GM21825 (cell line): ENCODE results near the gene INTS1.

Source experiments
- ATAC-seq: cut with Tn5 transposase; IDR thresholded peaks from one replicate; pipeline ENCODE4 v1.9.1; 2021; ENCODE audit warnings: mild to moderate bottlenecking, moderate library complexity; ENCODE audit not compliant: unreplicated experiment

The INTS1 gene, protein sequence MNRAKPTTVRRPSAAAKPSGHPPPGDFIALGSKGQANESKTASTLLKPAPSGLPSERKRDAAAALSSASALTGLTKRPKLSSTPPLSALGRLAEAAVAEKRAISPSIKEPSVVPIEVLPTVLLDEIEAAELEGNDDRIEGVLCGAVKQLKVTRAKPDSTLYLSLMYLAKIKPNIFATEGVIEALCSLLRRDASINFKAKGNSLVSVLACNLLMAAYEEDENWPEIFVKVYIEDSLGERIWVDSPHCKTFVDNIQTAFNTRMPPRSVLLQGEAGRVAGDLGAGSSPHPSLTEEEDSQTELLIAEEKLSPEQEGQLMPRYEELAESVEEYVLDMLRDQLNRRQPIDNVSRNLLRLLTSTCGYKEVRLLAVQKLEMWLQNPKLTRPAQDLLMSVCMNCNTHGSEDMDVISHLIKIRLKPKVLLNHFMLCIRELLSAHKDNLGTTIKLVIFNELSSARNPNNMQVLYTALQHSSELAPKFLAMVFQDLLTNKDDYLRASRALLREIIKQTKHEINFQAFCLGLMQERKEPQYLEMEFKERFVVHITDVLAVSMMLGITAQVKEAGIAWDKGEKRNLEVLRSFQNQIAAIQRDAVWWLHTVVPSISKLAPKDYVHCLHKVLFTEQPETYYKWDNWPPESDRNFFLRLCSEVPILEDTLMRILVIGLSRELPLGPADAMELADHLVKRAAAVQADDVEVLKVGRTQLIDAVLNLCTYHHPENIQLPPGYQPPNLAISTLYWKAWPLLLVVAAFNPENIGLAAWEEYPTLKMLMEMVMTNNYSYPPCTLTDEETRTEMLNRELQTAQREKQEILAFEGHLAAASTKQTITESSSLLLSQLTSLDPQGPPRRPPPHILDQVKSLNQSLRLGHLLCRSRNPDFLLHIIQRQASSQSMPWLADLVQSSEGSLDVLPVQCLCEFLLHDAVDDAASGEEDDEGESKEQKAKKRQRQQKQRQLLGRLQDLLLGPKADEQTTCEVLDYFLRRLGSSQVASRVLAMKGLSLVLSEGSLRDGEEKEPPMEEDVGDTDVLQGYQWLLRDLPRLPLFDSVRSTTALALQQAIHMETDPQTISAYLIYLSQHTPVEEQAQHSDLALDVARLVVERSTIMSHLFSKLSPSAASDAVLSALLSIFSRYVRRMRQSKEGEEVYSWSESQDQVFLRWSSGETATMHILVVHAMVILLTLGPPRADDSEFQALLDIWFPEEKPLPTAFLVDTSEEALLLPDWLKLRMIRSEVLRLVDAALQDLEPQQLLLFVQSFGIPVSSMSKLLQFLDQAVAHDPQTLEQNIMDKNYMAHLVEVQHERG (N-terminal part only)

DNA sequence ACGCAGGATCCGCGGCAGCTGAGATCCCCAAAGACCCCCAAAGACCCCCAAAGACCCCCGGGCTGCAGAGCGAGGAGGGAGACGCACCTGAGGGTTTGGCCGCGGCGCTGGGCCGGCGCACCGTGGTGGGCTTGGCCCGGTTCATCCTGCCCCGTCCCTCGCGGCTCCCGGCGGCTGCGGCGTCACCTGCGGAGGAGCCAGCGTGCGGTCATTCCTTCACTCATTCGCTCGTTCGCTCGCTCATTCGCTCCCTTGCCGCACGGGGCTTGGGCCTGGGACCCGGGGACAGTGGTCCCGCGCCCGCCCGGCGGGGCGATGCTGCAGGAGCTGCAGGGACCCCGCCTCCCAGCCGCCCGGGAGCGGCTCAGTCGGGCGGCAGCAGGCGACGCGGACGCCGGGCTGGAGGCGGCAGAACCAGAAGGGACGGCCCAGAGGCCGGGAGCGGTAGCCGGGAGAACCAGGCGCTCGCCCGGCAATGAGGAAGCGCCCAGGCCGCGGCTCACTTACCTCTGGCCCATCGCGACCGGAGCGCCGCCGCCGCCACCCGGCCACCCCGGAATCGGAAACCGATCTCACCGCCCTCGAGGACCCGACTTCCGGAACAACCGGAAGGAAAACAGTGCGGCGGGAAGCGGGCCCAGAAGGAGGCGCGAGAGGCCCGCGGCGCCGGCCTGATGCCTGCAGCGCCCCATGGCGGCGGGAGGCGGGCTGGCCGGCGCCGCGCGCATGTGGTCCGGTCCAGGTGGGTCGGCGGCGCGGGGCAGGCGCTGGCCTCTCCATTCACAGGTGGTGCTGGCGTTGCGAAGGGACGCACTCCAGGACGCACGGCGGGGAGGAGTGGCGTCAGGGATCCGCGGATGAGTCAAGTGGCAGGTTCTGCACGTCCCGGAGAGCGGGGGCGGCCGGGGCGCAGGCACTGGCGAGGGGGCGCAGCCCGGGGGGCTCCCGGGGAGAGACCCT lies at the start of gene INTS1:
INTS1 (minus strand) TSS at position 574 of the 960 bp plus-strand sequence; CDS start at position 145, 429 bp downstream.
- peak; percentile 81 for ATAC-seq

DNA sequence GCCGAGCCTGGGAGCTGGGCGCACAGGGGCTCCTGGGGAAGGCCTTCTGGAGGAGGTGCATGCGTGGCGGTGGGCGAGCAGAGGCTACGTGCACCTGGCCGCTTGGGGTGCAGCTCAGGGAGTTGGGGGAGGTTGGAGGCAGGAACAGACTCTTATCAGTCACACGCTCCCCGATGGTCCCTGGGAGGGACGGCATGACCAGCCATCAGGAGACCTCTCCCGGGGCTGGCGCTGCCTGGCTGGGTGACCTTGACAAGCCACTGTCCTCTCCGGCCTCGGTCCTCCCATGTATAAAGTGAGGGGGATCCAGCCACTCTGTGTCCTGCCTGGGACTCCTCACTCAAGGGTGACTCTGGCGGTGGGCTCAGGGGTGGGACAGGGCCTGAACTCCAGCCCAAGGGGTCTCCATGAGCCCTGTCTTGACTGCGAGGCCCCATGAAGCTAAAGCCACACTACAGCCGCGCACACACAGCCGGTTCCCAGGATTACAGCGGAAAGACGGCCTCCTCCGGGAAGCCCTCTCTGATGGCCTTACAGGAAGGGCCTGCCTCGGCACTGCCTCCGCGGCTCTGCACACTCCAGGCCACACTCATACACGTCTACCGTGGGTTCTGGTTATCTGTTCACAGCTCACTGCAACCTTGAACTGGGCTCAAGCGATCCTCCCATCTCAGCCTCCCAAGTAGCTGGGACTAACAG lies 49.5 kb upstream of the INTS1 start:
- ATAC-seq, result no peak

DNA sequence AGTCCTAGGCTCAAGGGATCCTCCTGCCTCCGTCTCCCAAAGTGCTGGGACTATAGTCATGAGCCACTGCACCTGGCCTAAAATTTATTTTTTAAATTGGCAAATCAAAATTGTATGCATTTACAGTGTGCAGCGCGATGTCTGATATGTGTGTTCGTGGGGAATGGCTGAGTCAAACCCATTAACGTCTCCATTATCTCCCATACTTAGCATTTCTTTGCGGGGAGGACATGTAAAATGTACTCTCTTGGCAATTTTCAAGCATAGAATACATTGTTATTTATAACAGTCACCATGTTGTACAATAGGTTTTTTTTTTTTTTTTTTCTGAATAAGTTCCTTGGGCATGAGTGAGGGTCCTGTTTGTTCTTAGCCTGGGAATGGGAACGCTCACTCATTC lies 48.0 kb upstream of the INTS1 start:
- no peak for ATAC-seq

DNA sequence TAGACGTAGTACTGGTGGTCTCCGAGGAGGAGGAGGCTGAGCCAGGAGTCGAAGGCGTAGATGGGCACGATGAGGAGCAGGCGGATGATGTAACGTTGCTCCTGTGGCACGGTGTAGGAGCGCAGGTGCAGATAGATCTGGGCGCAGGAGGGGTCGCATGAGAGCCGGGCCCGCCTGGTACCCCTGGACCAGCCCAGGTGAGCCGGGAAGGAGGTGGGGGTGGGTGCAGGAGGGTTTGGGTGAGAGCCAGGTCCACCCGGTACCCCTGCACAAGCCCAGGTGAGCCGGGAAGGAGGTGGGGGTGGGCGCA lies 46.6 kb upstream of the INTS1 start:
- ATAC-seq, result no peak

DNA sequence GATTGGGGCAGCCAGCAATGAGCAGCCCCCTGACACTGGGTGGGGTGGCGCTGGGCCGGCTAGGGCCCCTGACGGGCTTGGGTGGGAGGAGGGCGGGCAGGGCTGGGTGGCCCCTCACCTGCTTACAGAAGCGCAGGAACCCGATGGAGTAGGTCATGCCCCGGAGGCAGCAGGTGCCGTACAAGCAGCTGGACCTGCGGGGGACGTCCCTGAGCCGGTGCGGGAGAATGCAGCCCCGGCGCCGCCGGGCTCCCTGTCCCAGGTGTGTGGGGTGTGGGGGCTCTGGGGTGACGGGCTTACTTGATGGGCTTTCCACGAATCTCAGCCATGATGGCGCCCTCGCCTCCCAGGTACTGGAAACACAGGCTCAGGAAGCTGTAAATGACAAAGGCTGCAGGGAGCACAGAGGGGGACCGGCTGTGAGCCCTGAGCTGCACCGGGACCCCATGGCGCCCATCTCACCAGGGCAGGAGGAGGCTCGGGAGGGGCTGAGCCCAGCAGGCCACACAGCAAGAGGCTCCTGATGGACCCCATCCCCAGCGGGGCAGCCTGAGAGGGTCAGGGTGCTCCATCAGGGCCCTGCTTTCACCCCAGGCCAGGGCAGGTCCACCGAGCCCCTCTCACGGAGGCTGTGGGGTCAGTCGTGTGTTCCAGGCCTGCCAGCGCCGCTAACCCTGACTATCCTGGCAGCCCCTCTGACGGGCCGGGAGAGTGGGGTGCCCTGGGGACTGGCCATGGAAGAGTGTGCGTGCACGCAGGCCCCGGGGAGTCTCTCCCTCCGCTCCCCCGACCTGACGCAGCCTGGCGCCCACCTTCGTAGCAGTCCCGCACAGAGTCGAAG lies 46.0 kb upstream of the INTS1 start:
- no peak for ATAC-seq

DNA sequence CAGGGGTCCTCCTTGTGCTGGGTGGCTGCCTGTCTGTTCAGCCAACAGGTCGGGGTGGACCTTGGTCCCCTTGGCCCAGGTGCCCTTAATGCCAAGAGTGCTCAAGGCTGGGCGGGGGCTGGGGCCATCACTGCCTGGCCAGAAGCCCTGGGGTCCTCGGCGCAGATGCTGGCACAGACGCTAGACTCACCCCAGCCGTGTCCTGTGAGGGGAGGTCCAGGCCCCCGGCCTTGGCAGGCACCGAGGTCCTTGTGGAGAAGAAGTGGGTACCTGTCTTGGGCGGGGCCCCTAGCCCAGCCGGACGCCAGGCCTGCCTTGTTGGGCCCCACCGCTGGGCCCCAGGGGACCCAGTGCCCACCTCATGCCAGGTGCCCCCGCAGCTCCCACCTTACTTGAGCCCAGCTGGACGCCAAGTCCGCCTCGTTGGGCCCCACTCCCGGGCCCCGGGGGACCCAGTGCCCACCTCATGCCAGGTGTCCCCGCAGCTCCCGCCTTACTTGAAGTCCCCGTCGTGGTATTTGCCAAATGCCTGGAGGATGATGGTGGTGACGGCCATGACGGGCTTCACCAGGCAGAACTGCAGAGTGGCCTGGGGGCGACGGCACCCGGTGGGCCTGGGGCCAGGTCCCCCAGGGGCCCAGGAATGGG lies 45.3 kb upstream of the INTS1 start:
- no peak for ATAC-seq

DNA sequence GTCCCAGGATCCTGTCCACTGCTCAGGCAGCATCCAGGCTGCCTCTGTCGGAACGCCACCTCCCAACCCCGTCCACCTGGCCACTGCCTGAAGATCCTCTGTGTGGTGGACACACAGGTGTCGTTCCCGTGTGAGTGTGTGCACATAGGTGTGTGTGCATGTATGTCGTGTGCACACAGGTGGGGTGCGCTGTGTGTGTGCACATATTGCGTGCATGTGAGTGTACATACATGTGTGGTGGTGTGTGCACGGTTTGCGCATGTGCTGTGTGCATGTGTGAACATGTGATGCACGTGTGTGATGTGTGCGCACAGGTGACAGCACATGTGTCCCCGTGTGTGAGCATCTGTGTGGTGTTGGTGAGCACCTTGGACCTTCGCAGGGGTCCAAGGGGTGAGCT lies 44.8 kb upstream of the INTS1 start:
- ATAC-seq, result no peak

DNA sequence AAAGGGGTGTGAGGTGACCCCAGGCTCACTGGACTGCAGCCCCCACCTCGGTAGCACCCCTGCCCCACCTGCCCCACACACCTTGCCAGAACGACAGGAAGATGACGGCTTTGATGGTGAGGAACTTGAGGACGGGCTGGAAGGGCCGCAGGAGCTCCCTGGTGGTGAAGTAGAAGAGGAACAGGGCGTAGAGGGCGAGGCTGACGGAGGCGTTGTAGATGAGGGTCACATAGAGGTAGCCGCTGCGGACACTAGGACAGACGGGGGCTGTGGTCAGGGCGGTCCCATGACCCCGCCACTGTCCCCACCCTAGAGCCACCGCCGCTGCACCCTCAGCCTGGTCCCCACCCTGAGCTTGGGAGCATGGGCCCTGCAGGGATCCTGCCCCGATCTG lies 44.2 kb upstream of the INTS1 start:
- no peak for ATAC-seq

DNA sequence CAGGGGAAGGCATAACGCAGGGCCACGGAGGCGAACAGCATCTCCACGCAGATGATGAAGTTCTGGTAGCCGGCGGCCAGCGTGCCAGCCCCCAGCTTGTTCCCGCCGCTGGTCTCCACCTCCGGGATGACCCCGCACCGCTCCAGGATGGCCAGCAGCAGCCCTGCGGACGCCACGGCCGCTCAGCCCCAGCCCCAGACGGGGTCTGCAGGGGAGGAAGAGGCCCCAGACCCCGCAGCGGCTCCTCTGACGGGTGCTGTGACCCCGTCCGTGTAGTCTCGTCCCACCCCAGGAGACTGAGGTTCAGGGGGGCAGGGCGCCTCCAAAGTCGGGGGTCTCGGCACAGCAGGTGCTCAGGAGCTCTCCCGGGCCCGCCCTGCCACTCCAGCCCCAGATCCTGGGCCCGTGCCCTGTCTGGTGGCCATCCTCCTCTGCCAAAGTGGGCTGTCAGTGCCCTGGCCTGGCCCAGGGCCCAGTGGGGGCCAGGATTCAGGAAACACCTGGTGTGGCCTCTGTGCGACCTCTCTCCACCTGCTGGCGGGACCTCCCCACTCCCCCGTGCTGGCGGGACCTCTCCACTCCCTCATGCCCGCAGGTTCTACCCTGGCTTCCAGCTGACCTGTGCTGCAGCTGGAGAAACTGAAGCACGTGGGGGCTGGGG lies 43.7 kb upstream of the INTS1 start:
- no peak for ATAC-seq

DNA sequence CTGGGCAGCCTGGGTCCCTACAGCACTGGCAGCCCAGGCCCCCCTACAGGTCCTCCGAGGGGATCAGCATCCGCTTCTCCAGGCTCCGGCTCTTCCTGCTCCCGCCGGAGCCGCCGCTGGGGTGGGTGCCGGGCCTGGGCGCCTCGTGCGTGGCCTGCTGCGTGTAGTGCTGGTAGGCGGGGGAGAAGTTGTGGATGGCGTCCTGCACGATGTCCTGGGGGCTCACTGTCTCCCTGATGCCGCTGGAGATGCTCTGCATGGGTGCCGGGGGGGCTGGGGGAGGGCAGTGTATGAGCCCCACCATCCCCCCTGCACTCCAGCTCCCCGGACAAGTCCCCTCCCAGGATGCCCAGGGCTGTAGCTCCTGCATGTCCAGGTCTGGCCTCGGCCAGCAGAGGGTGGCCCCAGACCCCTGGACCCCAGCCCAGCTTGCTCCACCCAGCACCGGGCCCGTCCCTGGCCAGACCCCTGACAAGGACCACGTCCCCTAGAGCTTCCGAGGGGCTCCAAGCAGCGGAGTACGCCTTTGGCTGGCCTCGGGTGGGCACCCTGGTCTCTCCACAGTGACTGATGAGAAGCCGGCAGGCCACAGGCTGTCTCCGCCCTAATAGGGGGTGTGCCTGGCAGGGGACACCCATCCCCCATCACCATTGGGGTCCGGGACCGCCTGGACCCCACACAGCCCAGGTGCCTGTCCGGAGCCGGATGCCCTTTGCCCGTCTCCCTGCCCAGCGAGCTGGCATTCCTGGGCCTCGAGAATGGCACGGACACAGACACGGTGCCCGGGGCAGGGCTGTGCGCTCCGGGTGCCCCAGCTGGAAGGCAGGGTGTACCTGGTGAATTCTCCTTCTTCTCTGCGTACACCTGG lies 43.0 kb upstream of the INTS1 start:
- ATAC-seq, result no peak

DNA sequence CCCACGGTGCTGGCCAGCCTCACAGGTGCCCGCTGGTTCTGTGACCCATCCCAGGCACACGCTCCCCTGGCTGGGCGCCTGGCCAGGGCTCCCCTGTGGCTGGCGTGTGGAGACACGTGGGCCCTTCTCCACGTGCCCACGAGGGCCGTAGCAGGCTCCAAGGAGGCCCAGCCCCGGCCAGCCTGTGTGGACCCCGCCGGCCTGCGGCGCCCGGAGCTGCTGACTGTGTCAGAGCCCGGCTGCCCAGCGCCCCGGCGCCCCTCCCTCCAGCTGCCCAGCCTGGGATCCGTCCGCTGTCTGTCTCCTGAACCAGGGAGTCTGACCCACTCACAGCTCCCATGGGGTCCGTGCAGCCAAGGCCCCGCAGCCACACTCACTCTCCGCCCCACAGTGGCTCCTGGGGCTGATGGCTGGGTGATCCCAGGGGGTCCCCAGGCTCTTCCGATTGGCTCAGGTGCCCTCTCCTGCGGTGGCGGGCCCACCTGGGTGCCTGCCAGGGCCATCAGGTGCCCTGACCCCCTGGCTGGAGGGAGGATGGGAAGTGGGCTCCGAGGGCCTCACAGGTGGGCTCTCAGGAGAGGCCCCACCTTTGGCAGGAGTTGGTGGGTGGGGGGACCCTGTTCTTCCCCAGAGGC lies 42.2 kb upstream of the INTS1 start:
- no peak for ATAC-seq

DNA sequence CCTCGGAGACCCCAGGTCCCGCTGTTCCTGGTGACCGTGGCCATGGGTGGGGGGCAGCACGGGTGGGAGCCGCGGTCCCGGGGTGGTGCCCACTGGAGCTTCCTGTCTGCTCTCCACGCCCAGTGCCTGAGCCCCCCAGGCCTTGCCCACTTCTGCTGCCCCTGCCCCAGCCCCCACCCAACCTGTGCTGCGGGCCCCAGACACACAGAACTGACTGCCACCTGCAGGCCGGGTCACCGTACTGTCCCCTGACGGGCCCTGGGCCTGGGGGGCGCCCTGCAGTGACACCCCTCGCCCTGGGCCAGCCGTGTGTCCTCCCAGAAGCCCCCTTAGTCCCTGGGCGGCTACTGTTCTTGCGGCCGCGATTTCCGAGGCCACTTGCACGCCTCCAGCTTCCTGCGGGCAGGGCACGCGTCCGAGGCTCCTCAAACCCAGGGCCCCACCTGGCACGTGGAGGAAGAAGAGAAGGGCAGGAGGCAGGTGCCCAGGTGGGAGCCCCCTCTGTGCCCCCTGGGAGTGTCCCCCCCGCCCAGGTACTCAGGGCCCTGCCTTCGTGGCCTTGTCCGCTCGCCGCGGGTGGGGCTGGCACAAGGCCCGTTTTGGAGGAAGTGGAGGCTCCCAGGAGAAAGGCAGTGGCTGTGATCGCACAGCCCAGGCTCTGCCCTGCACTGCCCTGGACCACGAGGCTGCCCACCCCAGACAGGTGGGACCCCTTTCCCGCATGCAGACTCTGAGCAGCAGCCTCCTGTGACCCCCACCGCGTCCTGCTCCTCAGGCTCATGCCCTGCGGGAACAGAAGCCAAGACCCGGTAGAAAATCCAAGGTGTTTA lies 41.4 kb upstream of the INTS1 start:
- no peak for ATAC-seq

DNA sequence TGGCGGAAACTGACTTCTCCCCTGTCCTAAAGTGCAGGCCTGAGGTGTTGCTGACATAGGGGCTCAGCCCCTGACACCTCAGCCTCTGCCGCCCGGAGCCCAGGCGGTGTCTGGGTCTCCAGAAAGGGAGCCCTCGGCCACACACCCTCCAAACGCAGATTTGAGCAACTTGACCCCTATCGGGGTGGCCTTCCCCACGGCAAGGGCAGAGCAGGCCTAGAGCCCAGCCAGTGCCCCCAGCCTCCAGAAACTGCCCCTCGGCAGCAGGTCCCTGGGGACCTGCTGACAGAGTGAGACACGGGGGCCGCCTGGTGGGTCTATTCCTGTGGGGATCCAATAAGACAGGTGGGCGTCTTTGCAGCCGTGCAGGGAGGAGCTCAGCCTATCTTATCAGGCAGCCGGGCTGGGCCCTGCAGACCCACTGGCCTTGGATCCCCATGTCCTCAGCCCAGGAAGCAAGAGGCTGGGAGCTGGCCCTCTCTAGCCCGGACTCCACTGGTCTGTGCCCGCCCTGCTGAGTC lies 40.8 kb upstream of the INTS1 start:
- no peak for ATAC-seq

DNA sequence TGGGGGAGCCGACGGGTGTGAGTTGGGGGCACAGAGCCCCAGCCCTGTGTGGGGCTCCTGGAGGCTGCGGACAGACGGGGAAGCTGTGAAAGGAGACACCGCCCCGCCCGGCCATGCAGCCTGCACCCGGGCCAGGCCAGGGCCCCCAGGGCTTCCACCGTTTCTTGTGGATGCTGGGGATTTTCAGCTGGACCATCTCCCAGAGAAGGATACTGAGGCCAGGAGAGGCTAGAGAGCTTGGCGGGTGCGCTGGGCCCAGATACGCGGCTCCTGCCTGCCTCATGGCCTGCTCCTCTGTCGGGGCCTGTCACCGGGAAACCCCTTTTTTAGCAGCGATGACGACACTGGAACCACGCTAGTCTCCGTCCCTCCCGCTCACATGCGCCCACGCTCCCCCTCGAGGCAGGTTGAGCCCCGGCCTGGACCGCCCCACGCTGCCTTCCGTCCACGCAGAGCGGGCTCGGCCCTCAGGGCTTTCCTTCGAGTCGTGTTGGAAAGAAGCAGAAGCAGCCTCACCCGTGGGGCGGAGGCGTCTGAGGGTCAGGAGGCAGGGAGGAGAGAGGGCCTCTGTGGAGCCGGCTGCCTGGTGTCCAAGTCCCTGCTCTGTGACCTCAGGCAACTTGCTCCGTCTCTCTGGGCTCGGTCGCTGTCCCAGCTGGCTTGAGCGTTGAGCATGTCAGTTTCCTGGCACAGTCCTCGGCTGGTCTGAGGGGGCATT lies 40.1 kb upstream of the INTS1 start:
- no peak for ATAC-seq

DNA sequence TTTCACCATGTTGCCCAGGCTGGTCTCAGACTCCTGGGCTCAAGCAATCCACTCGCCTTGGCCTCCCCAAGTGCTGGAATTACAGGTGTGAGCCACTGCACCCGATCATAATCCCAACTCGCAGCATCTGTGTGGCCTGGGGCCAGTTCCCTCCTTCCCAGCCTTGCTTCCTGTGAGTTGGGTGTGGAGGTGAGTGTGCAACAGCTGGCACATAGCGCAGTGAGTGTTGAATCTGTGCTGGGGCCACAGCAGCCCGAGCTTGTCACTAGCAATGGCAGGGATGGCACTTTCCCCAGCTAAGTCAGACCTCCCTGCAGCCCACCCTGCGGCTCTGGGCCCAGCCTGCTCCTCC lies 39.6 kb upstream of the INTS1 start:
- ATAC-seq, result no peak
